HG03354 (cell line): ENCODE measurements around the gene CCDC149.

Experiments
- ATAC-seq: cut with Tn5 transposase; IDR thresholded peaks from one replicate; pipeline ENCODE4 v1.9.1; 2021; ENCODE audit warnings: mild to moderate bottlenecking; ENCODE audit not compliant: unreplicated experiment, poor library complexity, severe bottlenecking

The CCDC149 gene

GRCh38 chr4:24912252-24913118, at the start of gene CCDC149:
Gene CCDC149 (minus strand): TSS chr4:24913042. CDS start chr4:24912864, 178 bp downstream.
- ATAC-seq, result no peak

- ATAC-seq, result no peak
Observed at GRCh38 chr4:24957886-24958285, 45.0 kb upstream of the CCDC149 start.

GRCh38 chr4:24956763-24957162, 43.9 kb upstream of the CCDC149 start:
- no peak for ATAC-seq

GRCh38 chr4:24956091-24956490, 43.2 kb upstream of the CCDC149 start:
- no peak for ATAC-seq

GRCh38 chr4:24952667-24953066, 39.8 kb upstream of the CCDC149 start:
- ATAC-seq, result no peak

GRCh38 chr4:24949970-24950369, 37.1 kb upstream of the CCDC149 start:
- ATAC-seq, result no peak

GRCh38 chr4:24937917-24938281, 25.1 kb upstream of the CCDC149 start:
- ATAC-seq, result no peak

- no peak for ATAC-seq
Observed at GRCh38 chr4:24937176-24937916, 24.5 kb upstream of the CCDC149 start.

GRCh38 chr4:24935856-24936255, 23.0 kb upstream of the CCDC149 start:
- no peak for ATAC-seq

GRCh38 chr4:24934311-24934710, 21.5 kb upstream of the CCDC149 start:
- ATAC-seq, result no peak

GRCh38 chr4:24933684-24934275, 20.9 kb upstream of the CCDC149 start:
- no peak for ATAC-seq

GRCh38 chr4:24932515-24933225, 19.8 kb upstream of the CCDC149 start:
- no peak for ATAC-seq

GRCh38 chr4:24930151-24930550, 17.3 kb upstream of the CCDC149 start:
- ATAC-seq, result no peak

- no peak for ATAC-seq
Observed at GRCh38 chr4:24928708-24929107, 15.9 kb upstream of the CCDC149 start.

GRCh38 chr4:24927049-24927448, 14.2 kb upstream of the CCDC149 start:
- no peak for ATAC-seq

GRCh38 chr4:24924309-24924781, 11.5 kb upstream of the CCDC149 start:
- ATAC-seq, result no peak

- no peak for ATAC-seq
Observed at GRCh38 chr4:24923550-24923949, 10.7 kb upstream of the CCDC149 start.

GRCh38 chr4:24923002-24923401, 10.2 kb upstream of the CCDC149 start:
- ATAC-seq, result no peak

- ATAC-seq, result no peak
Observed at GRCh38 chr4:24922416-24922815, 9.6 kb upstream of the CCDC149 start.

GRCh38 chr4:24921491-24921890, 8.6 kb upstream of the CCDC149 start:
- ATAC-seq, result no peak
